LNCAP (cell line): ENCODE measurements around the gene CALHM3.

ENCODE experiments used
- TF ChIP-seq, protein P1 (sequence below): fragments of 450-650 bp; IDR thresholded peaks from 2 replicates; pipeline ENCODE4 v1.5.1; 2017; ENCODE audit warnings: mild to moderate bottlenecking

Gene CALHM3

GRCh38 chr10:103423748-103424147 lies 55.3 kb downstream of the CALHM3 start:
- TF ChIP-seq, protein P1, sequence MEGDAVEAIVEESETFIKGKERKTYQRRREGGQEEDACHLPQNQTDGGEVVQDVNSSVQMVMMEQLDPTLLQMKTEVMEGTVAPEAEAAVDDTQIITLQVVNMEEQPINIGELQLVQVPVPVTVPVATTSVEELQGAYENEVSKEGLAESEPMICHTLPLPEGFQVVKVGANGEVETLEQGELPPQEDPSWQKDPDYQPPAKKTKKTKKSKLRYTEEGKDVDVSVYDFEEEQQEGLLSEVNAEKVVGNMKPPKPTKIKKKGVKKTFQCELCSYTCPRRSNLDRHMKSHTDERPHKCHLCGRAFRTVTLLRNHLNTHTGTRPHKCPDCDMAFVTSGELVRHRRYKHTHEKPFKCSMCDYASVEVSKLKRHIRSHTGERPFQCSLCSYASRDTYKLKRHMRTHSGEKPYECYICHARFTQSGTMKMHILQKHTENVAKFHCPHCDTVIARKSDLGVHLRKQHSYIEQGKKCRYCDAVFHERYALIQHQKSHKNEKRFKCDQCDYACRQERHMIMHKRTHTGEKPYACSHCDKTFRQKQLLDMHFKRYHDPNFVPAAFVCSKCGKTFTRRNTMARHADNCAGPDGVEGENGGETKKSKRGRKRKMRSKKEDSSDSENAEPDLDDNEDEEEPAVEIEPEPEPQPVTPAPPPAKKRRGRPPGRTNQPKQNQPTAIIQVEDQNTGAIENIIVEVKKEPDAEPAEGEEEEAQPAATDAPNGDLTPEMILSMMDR: no peak
